Neural cell (in vitro differentiated cells): ENCODE measurements around the gene LPIN1. TPM values are rescaled to one million over a fixed set of nuclear protein-coding genes. Genes with fewer than 3 reads are reported as not detected.
"Not testable (repeated sequence)": the region's sequence is repeated elsewhere in the genome, so short reads cannot be mapped to it uniquely, and the experiment has no call there.

Experiments
- H2AFZ ChIP-seq: fragments of 200-600, 300-800 bp; sonication (generic), shearing (Covaris generic); 2 replicates; pipeline ENCODE4 v1.6.0; 2014; ENCODE audit warnings: low read depth, mild to moderate bottlenecking, antibody characterized with exemption, low read length, moderate library complexity
- H3F3A ChIP-seq: fragments of 200-600 bp; shearing (Covaris generic); 2 replicates; pipeline ENCODE4 v1.6.1; 2016; ENCODE audit warnings: mild to moderate bottlenecking, moderate library complexity, mixed read lengths, antibody characterized with exemption, low read length; ENCODE audit not compliant: insufficient read depth, poor library complexity, severe bottlenecking
- H3K27ac ChIP-seq: fragments of 200-600, 300-800 bp; sonication (generic), shearing (Covaris generic); 2 replicates; pipeline ENCODE4 v1.5.1; 2014; ENCODE audit warnings: mild to moderate bottlenecking, low read length, moderate library complexity
- H3K27me3 ChIP-seq: fragments of 300-800, 200-600 bp; sonication (generic), shearing (Covaris generic); 2 replicates; pipeline ENCODE4 v1.6.0; 2014; ENCODE audit warnings: mild to moderate bottlenecking, low read depth, low read length, moderate library complexity; ENCODE audit not compliant: insufficient read depth
- H3K36me3 ChIP-seq: fragments of 300-800, 200-600 bp; sonication (generic), shearing (Covaris generic); 2 replicates; pipeline ENCODE4 v1.5.1; 2014; ENCODE audit warnings: mild to moderate bottlenecking, antibody characterized with exemption, low read length, moderate library complexity; ENCODE audit not compliant: insufficient read depth
- H3K4me2 ChIP-seq: fragments of 300-800, 200-600 bp; sonication (generic), shearing (Covaris generic); 2 replicates; pipeline ENCODE4 v1.6.0; 2014; ENCODE audit warnings: mild to moderate bottlenecking, low read length
- H3K4me3 ChIP-seq: fragments of 300-800, 200-600 bp; sonication (generic), shearing (Covaris generic); 2 replicates; pipeline ENCODE4 v1.5.1; 2014; ENCODE audit warnings: mild to moderate bottlenecking, low read length, moderate library complexity
- H3K79me2 ChIP-seq: fragments of 200-600 bp; shearing (Covaris generic); replicated peaks from 2 replicates; pipeline ENCODE4 v1.6.0; 2014; ENCODE audit warnings: mild to moderate bottlenecking, low read length, moderate library complexity; ENCODE audit not compliant: insufficient read depth
- H3K9ac ChIP-seq: fragments of 300-800, 200-600 bp; sonication (generic), shearing (Covaris generic); 2 replicates; pipeline ENCODE4 v1.6.1; 2016; ENCODE audit warnings: mild to moderate bottlenecking, low read length, mixed read lengths
- H3K9me2 ChIP-seq: fragments of 200-600 bp; shearing (Covaris generic); 2 replicates; pipeline ENCODE4 v1.6.1; 2016; ENCODE audit warnings: mild to moderate bottlenecking, low read length, mixed read lengths; ENCODE audit not compliant: insufficient read depth
- H3K9me3 ChIP-seq: fragments of 200-600, 300-800 bp; sonication (generic), shearing (Covaris generic); 2 replicates; pipeline ENCODE4 v1.6.1; 2016; ENCODE audit warnings: mild to moderate bottlenecking, mixed run types, low read length, moderate library complexity, mixed read lengths
- H4K20me1 ChIP-seq: fragments of 200-600 bp; shearing (Covaris generic); 2 replicates; pipeline ENCODE4 v1.6.1; 2016; ENCODE audit warnings: mild to moderate bottlenecking, mixed run types; ENCODE audit not compliant: insufficient read depth
- EP300 ChIP-seq: fragments of 450-650 bp; conservative IDR thresholded peaks from 2 replicates; pipeline ENCODE4 v1.6.1; 2014; ENCODE audit warnings: antibody characterized with exemption, mild to moderate bottlenecking, moderate library complexity; ENCODE audit not compliant: poor library complexity, severe bottlenecking
- EZH2 ChIP-seq: fragments of 200-600, 300-800 bp; shearing (Covaris generic), sonication (generic); IDR thresholded peaks from 2 replicates; pipeline ENCODE4 v1.6.1; 2014; ENCODE audit warnings: antibody characterized with exemption, low read length, borderline replicate concordance, mild to moderate bottlenecking; ENCODE audit not compliant: insufficient read depth, poor library complexity, severe bottlenecking
- MXI1 ChIP-seq: fragments of 450-650 bp; conservative IDR thresholded peaks from 2 replicates; pipeline ENCODE4 v1.6.1; 2014; ENCODE audit warnings: antibody characterized with exemption, mild to moderate bottlenecking; ENCODE audit not compliant: poor library complexity, severe bottlenecking
- POLR2AphosphoS5 ChIP-seq: IDR thresholded peaks from 2 replicates; pipeline ENCODE4 v1.6.1; 2012
- RAD21 ChIP-seq: fragments of 450-650 bp; conservative IDR thresholded peaks from 2 replicates; pipeline ENCODE4 v1.6.1; 2014; ENCODE audit warnings: antibody characterized with exemption, mild to moderate bottlenecking, moderate library complexity
- SMC3 ChIP-seq: fragments of 450-650 bp; conservative IDR thresholded peaks from 2 replicates; pipeline ENCODE4 v1.6.1; 2014; ENCODE audit warnings: antibody characterized with exemption, mild to moderate bottlenecking, moderate library complexity; ENCODE audit not compliant: poor library complexity
- TAF1 ChIP-seq: IDR thresholded peaks from 2 replicates; pipeline ENCODE4 v1.6.1; 2012; ENCODE audit warnings: low read depth
- polyA plus RNA-seq: library from polyadenylated mRNA; depleted of rRNA; stranded (reverse); fragments of >200 nt; gene quantifications from 2 replicates; pipeline ENCODE4 v1.2.3, GENCODE V29; 2014
- TF ChIP-seq, protein P1 (sequence below): IDR thresholded peaks from 2 replicates; pipeline ENCODE4 v1.6.1; 2012; ENCODE audit warnings: borderline replicate concordance
- TF ChIP-seq, protein P2 (sequence below): fragments of 450-650 bp; IDR thresholded peaks from 2 replicates; pipeline ENCODE4 v1.5.1; 2014; ENCODE audit warnings: antibody characterized with exemption, mild to moderate bottlenecking, moderate library complexity; ENCODE audit not compliant: poor library complexity, severe bottlenecking

The LPIN1 gene
- polyA plus RNA-seq, 1 donor from 2014 or later = 47.5 TPM

DNA sequence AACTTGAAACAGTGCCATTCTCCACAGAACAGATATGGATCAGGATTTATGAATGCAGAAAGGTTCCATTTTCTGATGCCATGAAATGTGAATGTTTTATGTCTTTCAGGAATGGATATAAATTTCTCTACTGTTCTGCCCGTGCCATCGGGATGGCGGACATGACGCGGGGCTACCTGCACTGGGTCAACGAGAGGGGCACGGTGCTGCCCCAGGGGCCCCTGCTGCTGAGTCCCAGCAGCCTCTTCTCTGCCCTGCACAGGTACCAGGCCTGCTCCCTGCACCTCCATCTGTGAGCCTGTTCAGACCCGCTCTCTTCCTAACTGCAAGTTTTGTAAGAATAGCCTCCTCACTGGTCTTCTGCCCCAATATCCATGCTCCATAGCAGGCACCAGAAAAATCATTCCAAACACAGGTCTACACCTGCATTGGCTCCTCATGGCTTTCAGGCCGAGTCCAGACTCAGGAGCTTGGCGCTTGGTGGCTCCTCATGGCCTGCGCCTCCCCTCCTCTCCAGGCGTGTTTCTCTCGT, 68.6 kb downstream of the LPIN1 start:
- no peak for TF ChIP-seq MXI1
- TF ChIP-seq, protein P1, sequence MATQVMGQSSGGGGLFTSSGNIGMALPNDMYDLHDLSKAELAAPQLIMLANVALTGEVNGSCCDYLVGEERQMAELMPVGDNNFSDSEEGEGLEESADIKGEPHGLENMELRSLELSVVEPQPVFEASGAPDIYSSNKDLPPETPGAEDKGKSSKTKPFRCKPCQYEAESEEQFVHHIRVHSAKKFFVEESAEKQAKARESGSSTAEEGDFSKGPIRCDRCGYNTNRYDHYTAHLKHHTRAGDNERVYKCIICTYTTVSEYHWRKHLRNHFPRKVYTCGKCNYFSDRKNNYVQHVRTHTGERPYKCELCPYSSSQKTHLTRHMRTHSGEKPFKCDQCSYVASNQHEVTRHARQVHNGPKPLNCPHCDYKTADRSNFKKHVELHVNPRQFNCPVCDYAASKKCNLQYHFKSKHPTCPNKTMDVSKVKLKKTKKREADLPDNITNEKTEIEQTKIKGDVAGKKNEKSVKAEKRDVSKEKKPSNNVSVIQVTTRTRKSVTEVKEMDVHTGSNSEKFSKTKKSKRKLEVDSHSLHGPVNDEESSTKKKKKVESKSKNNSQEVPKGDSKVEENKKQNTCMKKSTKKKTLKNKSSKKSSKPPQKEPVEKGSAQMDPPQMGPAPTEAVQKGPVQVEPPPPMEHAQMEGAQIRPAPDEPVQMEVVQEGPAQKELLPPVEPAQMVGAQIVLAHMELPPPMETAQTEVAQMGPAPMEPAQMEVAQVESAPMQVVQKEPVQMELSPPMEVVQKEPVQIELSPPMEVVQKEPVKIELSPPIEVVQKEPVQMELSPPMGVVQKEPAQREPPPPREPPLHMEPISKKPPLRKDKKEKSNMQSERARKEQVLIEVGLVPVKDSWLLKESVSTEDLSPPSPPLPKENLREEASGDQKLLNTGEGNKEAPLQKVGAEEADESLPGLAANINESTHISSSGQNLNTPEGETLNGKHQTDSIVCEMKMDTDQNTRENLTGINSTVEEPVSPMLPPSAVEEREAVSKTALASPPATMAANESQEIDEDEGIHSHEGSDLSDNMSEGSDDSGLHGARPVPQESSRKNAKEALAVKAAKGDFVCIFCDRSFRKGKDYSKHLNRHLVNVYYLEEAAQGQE = no peak
- Histone ChIP-seq H3K27ac (no peak overlapping the region), H3K9ac (no peak overlapping the region), H3K36me3 (peaks cover 14% of the 10 kb centered on the region), H3K9me3 (no peaks in the 10 kb centered on the region), H3K9me2 (no peaks in the 10 kb centered on the region), H3F3A (no peaks in the 10 kb centered on the region), H3K4me2 (no peak overlapping the region), H4K20me1 (no peaks in the 10 kb centered on the region), H3K27me3 (no peaks in the 10 kb centered on the region), H2AFZ (no peak overlapping the region), H3K79me2 (no peaks in the 10 kb centered on the region), H3K4me3 (no peak overlapping the region)

DNA sequence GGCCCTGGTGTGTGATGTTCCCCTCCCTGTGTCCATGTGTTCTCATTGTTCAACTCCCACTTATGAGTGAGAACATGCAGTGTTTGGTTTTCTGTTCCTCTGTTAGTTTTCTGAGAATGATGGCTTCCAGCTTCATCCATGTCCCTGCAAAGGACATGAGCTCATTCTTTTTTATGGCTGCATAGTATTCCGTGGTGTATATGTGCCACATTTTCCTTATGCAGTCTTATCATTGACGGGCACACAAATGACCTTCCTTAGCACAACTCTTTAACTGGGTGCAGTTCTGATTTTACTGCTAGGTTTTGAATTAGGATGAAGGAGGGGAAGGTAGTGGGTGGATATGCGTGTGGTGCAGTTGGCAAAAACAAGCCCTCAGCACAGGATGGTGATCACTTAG, 70.5 kb downstream of the LPIN1 start:
- not testable (repeated sequence) for H3K27ac ChIP-seq

DNA sequence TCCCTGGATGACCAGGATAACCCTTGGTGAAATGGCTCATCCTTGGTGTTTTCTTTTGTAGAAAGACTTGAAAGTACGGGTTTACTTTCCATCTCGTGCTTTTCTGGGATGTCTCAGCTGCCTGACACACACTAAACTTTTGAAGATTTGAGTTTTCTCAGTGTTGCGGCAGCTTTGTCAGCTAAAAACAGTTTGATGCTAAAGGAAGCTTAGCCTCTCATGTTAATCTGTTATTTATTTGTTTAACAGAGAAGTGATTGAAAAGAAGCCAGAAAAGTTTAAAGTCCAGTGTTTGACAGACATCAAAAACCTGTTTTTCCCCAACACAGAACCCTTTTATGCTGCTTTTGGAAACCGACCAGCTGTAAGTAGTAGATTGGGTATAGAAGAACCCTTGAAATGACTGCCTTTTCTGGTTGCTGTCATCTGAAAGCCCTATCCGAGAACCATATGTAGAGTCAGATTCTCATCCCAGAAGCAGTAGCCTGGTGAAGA, 72.8 kb downstream of the LPIN1 start:
- Histone ChIP-seq H3K36me3 (peaks cover 13% of the 10 kb centered on the region), H2AFZ (no peak overlapping the region), H3K4me3 (no peak overlapping the region), H3K27me3 (no peaks in the 10 kb centered on the region), H3K4me2 (no peak overlapping the region), H4K20me1 (no peaks in the 10 kb centered on the region), H3K9ac (no peak overlapping the region), H3F3A (no peaks in the 10 kb centered on the region), H3K27ac (no peak overlapping the region), H3K9me3 (no peaks in the 10 kb centered on the region), H3K79me2 (no peaks in the 10 kb centered on the region), H3K9me2 (no peaks in the 10 kb centered on the region)
- TF ChIP-seq MXI1 = no peak
- TF ChIP-seq POLR2AphosphoS5 = no peak
- TF ChIP-seq EP300 = no peak
- TF ChIP-seq, protein P2, sequence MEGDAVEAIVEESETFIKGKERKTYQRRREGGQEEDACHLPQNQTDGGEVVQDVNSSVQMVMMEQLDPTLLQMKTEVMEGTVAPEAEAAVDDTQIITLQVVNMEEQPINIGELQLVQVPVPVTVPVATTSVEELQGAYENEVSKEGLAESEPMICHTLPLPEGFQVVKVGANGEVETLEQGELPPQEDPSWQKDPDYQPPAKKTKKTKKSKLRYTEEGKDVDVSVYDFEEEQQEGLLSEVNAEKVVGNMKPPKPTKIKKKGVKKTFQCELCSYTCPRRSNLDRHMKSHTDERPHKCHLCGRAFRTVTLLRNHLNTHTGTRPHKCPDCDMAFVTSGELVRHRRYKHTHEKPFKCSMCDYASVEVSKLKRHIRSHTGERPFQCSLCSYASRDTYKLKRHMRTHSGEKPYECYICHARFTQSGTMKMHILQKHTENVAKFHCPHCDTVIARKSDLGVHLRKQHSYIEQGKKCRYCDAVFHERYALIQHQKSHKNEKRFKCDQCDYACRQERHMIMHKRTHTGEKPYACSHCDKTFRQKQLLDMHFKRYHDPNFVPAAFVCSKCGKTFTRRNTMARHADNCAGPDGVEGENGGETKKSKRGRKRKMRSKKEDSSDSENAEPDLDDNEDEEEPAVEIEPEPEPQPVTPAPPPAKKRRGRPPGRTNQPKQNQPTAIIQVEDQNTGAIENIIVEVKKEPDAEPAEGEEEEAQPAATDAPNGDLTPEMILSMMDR = no peak
- no peak for TF ChIP-seq SMC3
- no peak for TF ChIP-seq TAF1
- no peak for TF ChIP-seq RAD21
- no peak for TF ChIP-seq EZH2
- TF ChIP-seq, protein P1 = no peak

More for the DNA sequence above, 70.5 kb downstream of the LPIN1 start:
- not testable (repeated sequence) for H2AFZ ChIP-seq, H3K9me2 ChIP-seq, H3K4me3 ChIP-seq, H3K27me3 ChIP-seq, H3K9me3 ChIP-seq, H3K4me2 ChIP-seq, H3F3A ChIP-seq, H3K79me2 ChIP-seq, H3K9ac ChIP-seq, H4K20me1 ChIP-seq
- H3K36me3 ChIP-seq = peaks cover 18% of the 10 kb centered on the region
